ENCODE data around the gene GEMIN7. TPM values are rescaled to one million over a fixed set of nuclear protein-coding genes. Genes with fewer than 3 reads are reported as not detected.

The GEMIN7 gene
- total RNA-seq, 1 experiment from 2014 or later = 46.0 TPM

- H3K27ac Mint-ChIP-seq = peak overlapping the region in 2 of 3 experiments; percentile 32 to 50; a peak in 2 of 7 replicates
- Histone ChIP-seq H3K79me1 (ENCODE audit: insufficient read depth, low read depth, low read length, poor library complexity, severe bottlenecking) (no peaks in the 10 kb centered on the region), H3K18ac (ENCODE audit: insufficient read length, low read depth, low read length) (no peak overlapping the region), H3K9me3 (ENCODE audit: control insufficient read depth, low read depth, low read length) (no peaks in the 10 kb centered on the region), H3K27ac (ENCODE audit: insufficient read length, low read depth, low read length) (no peak overlapping the region), H3K27me3 (ENCODE audit: insufficient read depth, low read length) (no peaks in the 10 kb centered on the region), H2BK15ac (ENCODE audit: low read depth, low read length) (no peak overlapping the region), H3K14ac (ENCODE audit: insufficient read depth, low read length) (no peak overlapping the region), H4K91ac (ENCODE audit: insufficient read length, low read depth, low read length) (no peak overlapping the region), H4K20me1 (ENCODE audit: control insufficient read depth, insufficient read depth, insufficient read length) (no peaks in the 10 kb centered on the region), H3K9ac (ENCODE audit: extremely low read depth, insufficient read length, low read length) (no peak overlapping the region), H2AK5ac (ENCODE audit: insufficient read length, low read length) (no peak overlapping the region), H3K23ac (ENCODE audit: insufficient read length, low read depth, low read length) (no peak overlapping the region), H3K4me1 (ENCODE audit: insufficient read depth, low read length) (no peaks in the 10 kb centered on the region; the same call in 1 of the 2 replicates), H4K8ac (replicated peaks; ENCODE audit: insufficient read length, low read depth, low read length) (no peak overlapping the region), H3K23me2 (ENCODE audit: insufficient read length, low read depth, low read length, poor library complexity, severe bottlenecking) (no peaks in the 10 kb centered on the region), H3T11ph (ENCODE audit: low read length) (no peak overlapping the region), H2BK20ac (ENCODE audit: low read depth, low read length, poor library complexity, severe bottlenecking) (no peak overlapping the region), H3K56ac (ENCODE audit: insufficient read length, low read depth, low read length) (no peak overlapping the region), H3K4ac (ENCODE audit: low read depth, low read length) (no peak overlapping the region), H2BK5ac (ENCODE audit: insufficient read length, low read length) (no peak overlapping the region), H4K5ac (ENCODE audit: insufficient read length, low read depth, low read length) (no peak overlapping the region), H3K79me2 (ENCODE audit: insufficient read depth, low read length) (peaks cover 45% of the 10 kb centered on the region), H2BK12ac (ENCODE audit: insufficient read length, low read depth, low read length) (no peak overlapping the region), H3K4me2 (ENCODE audit: insufficient read depth, insufficient read length, low read length) (no peak overlapping the region), H2AFZ (ENCODE audit: low read length) (no peak overlapping the region), H2BK120ac (ENCODE audit: low read depth, low read length, poor library complexity, severe bottlenecking) (no peak overlapping the region)
- no peak overlapping the region for H3K4me3 Mint-ChIP-seq
- no CpG with 5 or more reads among the region's 8 CpGs for WGBS (ENCODE audit: extremely low coverage, insufficient read length, low lambda C conversion rate)
- H3K27me3 Mint-ChIP-seq (ENCODE audit: low read depth) = no peaks in the 10 kb centered on the region
- no peaks in the 10 kb centered on the region; a peak in 1 of 5 replicates for H3K9me3 Mint-ChIP-seq
- DNase-seq = no peak
- no peak for TF ChIP-seq CTCF (conservative IDR thresholded peaks at IDR 0.05)
- H3K36me3 Mint-ChIP-seq (ENCODE audit: insufficient read depth in 1 of 3, low read depth in 3 of 3) = peaks cover 2 to 6% (median 4%) of the 10 kb centered on the region in 3 experiments; a peak in 5 of 7 replicates
- peaks cover 84 to 92% of the 10 kb centered on the region in 2 experiments for H3K4me1 Mint-ChIP-seq
Measured at GRCh38 chr19:45100846-45101252, 21.8 kb downstream of the GEMIN7 start.

All from H9 (cell line).